HCT116 (cell line): ENCODE results near the gene ALDH1L1.

Experiments used
- ATF3 ChIP-seq: IDR thresholded peaks from 2 replicates; pipeline ENCODE4 v1.6.1; 2012
- CEBPB ChIP-seq: IDR thresholded peaks from 2 replicates; pipeline ENCODE4 v1.6.1; 2012; ENCODE audit warnings: low read depth
- CTCF ChIP-seq, 3 experiments: fragments of 200-600 bp in 1 of 3; sonication (generic) in 1 of 3; IDR thresholded peaks in 2 of 3; conservative IDR thresholded peaks in 1 of 3; 2 replicates each; pipeline ENCODE4 v1.5.1; 2012 to 2017; ENCODE audit warnings: low read depth in 2 of 3, low read length in 2 of 3, antibody characterized with exemption in 1 of 3, borderline replicate concordance in 1 of 3, control low read depth in 1 of 3, mild to moderate bottlenecking in 1 of 3, mixed read lengths in 1 of 3, mixed run types in 1 of 3, moderate library complexity in 1 of 3; ENCODE audit not compliant: insufficient read depth in 1 of 3
- EZH2 ChIP-seq: fragments of 200-600 bp; sonication (generic); IDR thresholded peaks from 2 replicates; pipeline ENCODE4 v1.6.1; 2017; ENCODE audit warnings: antibody characterized with exemption, mixed run types
- EZH2phosphoT487 ChIP-seq: fragments of 200-600 bp; IDR thresholded peaks from 2 replicates; pipeline ENCODE4 v1.6.1; 2018; ENCODE audit warnings: antibody characterized with exemption, borderline replicate concordance
- JUND ChIP-seq: IDR thresholded peaks from 2 replicates; pipeline ENCODE4 v1.6.1; 2012
- MAX ChIP-seq: IDR thresholded peaks from 2 replicates; pipeline ENCODE4 v1.6.1; 2012
- POLR2A ChIP-seq: IDR thresholded peaks from 2 replicates; pipeline ENCODE4 v1.7.0; 2011; ENCODE audit warnings: borderline replicate concordance; ENCODE audit not compliant: insufficient read depth, insufficient read length; ENCODE audit errors: extremely low read depth
- POLR2AphosphoS5 ChIP-seq: IDR thresholded peaks from 2 replicates; pipeline ENCODE4 v1.6.1; 2011; ENCODE audit warnings: mild to moderate bottlenecking, low read depth, low read length, moderate library complexity
- REST ChIP-seq: IDR thresholded peaks from 2 replicates; pipeline ENCODE4 v1.6.1; 2012; ENCODE audit warnings: low read depth
- TCF7L2 ChIP-seq: IDR thresholded peaks from 2 replicates; pipeline ENCODE4 v1.7.0; 2011; ENCODE audit warnings: borderline replicate concordance, inconsistent platforms; ENCODE audit not compliant: insufficient read depth, insufficient read length; ENCODE audit errors: extremely low read depth
- ZBTB33 ChIP-seq: IDR thresholded peaks from 2 replicates; pipeline ENCODE4 v1.6.1; 2011; ENCODE audit warnings: mild to moderate bottlenecking, low read length, moderate library complexity; ENCODE audit not compliant: insufficient replicate concordance; ENCODE audit errors: extremely low read depth
- ZFX ChIP-seq: fragments of 450-650 bp; IDR thresholded peaks from 2 replicates; pipeline ENCODE4 v1.6.1; 2017
- ZNF274 ChIP-seq: fragments of 200-500 bp; sonication (Bioruptor generic); IDR thresholded peaks from 2 replicates; pipeline ENCODE4 v1.6.1; 2014; ENCODE audit warnings: mild to moderate bottlenecking, low read depth, low read length, inconsistent platforms

GRCh38 chr3:126102530-126102951, 77.8 kb downstream of the ALDH1L1 start:
- TF ChIP-seq CTCF (IDR thresholded peaks at IDR 0.05 in 2 of 3, conservative IDR thresholded peaks at IDR 0.05 in 1 of 3; ENCODE audit: borderline replicate concordance in 1 of 3, insufficient read depth in 1 of 3, low read depth in 2 of 3, low read length in 2 of 3) (no peak), POLR2AphosphoS5 (no peak), POLR2A (no peak), EZH2 (no peak), ZNF274 (no peak), ZBTB33 (no peak), REST (no peak), TCF7L2 (no peak), CEBPB (no peak), EZH2phosphoT487 (no peak), JUND (no peak), MAX (no peak), ATF3 (no peak), ZFX (no peak)
